GM19099 (cell line): Measurements from ENCODE around the gene C11orf54.
A peak's percentile ranks its signal among the peaks of the same experiment; 100 is the strongest.

Experiments
- POLR2A ChIP-seq: IDR thresholded peaks from 3 replicates; pipeline ENCODE4 v1.6.1; 2011; ENCODE audit warnings: low read depth; ENCODE audit not compliant: insufficient read length; ENCODE audit errors: extremely low read depth

The C11orf54 gene

DNA sequence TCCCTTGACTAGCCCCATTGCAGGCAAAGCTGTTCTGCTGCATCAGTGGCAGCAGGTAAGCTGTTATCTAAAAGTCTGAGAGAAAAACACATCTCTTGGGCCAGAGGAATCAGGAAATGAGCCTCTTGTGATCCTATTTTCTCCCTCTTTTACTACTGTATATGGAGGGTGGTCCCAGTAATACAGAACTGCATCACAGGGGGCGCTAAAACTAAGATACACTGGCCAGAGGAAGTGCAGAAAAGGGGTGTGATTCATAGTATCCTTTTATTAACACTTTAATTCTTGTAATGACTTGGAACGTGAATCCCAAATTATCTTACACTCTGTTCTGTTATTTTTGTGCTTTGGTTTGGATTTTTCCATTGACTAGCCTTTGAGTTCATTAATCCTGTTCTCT, 33.8 kb downstream of the C11orf54 start:
- no peak for TF ChIP-seq POLR2A

GRCh38 chr11:93783362-93783761, 41.9 kb downstream of the C11orf54 start:
- no peak for TF ChIP-seq POLR2A

DNA sequence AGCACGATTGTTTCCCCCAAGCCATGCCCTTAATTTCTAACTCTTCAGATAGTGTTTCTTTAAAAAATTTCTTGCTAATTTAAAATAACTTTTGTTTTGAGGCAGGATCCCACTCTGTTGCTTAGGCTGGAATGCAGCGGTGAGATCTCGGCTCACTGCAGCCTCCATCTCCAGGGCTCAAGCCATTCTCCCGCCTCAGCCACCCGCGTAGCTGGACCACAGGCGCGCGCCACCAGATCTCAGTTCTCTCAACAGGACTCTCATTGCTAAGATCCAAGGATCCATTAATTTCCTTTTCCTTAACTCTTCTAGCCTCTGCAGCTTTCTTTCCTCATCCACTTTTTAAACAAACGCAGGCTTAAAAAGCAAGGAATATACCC, 42.3 kb downstream of the C11orf54 start:
- TF ChIP-seq POLR2A = no peak

DNA sequence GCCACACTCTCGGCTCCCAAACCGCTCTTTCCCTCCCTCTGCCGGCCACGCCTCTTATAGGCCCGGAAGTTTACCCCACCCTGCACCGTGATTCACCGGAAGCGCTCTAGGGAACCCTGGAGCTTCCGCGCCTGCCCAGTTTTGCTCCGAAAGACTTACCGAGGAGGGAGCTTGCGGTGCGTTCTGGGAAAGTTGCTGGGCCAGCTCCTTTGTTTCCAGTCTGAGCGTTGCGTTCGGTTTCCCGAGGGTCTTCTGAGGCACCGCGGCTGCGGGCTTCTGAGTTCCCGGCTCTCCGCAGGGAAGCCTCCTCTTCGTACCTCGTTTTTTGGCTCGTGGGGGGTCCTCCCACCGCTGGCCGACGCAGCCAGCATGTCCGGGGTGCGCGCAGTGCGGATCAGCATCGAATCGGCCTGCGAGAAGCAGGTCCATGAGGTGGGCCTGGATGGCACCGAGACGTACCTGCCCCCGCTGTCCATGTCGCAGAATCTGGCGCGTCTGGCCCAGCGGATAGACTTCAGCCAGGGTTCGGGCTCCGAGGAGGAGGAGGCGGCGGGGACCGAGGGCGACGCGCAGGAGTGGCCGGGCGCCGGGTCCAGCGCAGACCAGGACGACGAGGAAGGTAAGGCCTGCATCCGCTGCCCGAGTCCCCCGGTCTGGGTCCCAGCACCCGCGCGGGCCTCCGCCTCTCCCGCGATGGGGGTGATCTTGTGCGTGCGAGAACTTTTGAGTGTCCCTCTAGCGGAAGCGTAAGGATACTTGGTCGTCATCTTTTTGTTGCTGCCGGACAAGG, 42.9 kb downstream of the C11orf54 start, which contains the start of gene MED17:
MED17 (plus strand) TSS at position 138 of the 790 bp plus-strand sequence; CDS start at position 370, 232 bp downstream.
- peak; percentile 82 for TF ChIP-seq POLR2A

- TF ChIP-seq POLR2A = no peak
These were observed 43.5 kb downstream of the C11orf54 start for GRCh38 chr11:93784935-93785360.

- TF ChIP-seq POLR2A = no peak
These were observed 50.0 kb downstream of the C11orf54 start for GRCh38 chr11:93791493-93791892.

- no peak for TF ChIP-seq POLR2A
These were observed 55.2 kb downstream of the C11orf54 start for GRCh38 chr11:93796441-93797231.

GRCh38 chr11:93801366-93801765, 59.9 kb downstream of the C11orf54 start:
- TF ChIP-seq POLR2A = no peak

GRCh38 chr11:93804879-93805278, 63.4 kb downstream of the C11orf54 start:
- TF ChIP-seq POLR2A = no peak

GRCh38 chr11:93807980-93808379, 66.5 kb downstream of the C11orf54 start:
- TF ChIP-seq POLR2A = no peak

DNA sequence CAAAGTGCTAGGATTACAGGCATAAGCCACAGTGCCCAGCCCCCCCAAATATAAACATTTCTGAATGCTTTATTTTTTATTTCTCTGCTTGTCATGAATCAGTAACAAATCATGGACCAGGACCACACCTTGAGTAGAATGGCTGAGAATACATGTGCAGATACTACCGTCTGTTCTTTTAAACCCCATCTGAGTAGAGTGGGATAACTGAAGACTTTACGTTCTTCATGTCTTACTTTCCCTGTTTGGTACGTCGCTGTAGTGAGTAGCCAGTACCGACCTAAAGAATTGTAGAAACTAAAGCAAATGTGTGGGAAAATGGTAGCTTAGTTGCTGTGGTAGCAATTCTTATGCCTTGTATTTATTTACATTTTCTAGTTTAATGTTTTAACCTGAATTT, 72.5 kb downstream of the C11orf54 start:
- no peak for TF ChIP-seq POLR2A
